NT2/D1 (cell line): ENCODE results near the gene PHC2.

Experiments
- DNase-seq: peaks from one replicate; pipeline ENCODE4 v3.0.0-alpha.2; 2011; ENCODE audit warnings: low read depth, low spot score
- H3K27me3 ChIP-seq: 2 replicates; pipeline ENCODE4 v1.6.0; 2011; ENCODE audit warnings: mild to moderate bottlenecking; ENCODE audit not compliant: insufficient read length, insufficient read depth
- H3K36me3 ChIP-seq: 2 replicates; pipeline ENCODE4 v1.6.1; 2011; ENCODE audit warnings: mild to moderate bottlenecking, low read length, mixed read lengths; ENCODE audit not compliant: insufficient read depth, insufficient read length
- H3K4me1 ChIP-seq: 2 replicates; pipeline ENCODE4 v1.5.1; 2011; ENCODE audit not compliant: insufficient read depth, insufficient read length
- H3K4me3 ChIP-seq: 2 replicates; pipeline ENCODE4 v1.5.1; 2011; ENCODE audit warnings: low read depth; ENCODE audit not compliant: insufficient read length
- H3K9ac ChIP-seq: 2 replicates; pipeline ENCODE4 v1.6.0; 2011; ENCODE audit warnings: low read depth; ENCODE audit not compliant: insufficient read length
- H3K9me3 ChIP-seq: 2 replicates; pipeline ENCODE4 v1.5.1; 2011; ENCODE audit warnings: mild to moderate bottlenecking, low read length; ENCODE audit not compliant: insufficient read depth
- SUZ12 ChIP-seq: IDR thresholded peaks from 2 replicates; pipeline ENCODE4 v1.6.1; 2011; ENCODE audit not compliant: insufficient read length, insufficient read depth; ENCODE audit errors: extremely low read depth
- YY1 ChIP-seq: IDR thresholded peaks from 2 replicates; pipeline ENCODE4 v1.6.1; 2011; ENCODE audit not compliant: insufficient read length, insufficient read depth
- ZNF274 ChIP-seq: IDR thresholded peaks from 2 replicates; pipeline ENCODE4 v1.6.1; 2011; ENCODE audit warnings: mild to moderate bottlenecking, low read depth, low read length

Gene PHC2

DNA sequence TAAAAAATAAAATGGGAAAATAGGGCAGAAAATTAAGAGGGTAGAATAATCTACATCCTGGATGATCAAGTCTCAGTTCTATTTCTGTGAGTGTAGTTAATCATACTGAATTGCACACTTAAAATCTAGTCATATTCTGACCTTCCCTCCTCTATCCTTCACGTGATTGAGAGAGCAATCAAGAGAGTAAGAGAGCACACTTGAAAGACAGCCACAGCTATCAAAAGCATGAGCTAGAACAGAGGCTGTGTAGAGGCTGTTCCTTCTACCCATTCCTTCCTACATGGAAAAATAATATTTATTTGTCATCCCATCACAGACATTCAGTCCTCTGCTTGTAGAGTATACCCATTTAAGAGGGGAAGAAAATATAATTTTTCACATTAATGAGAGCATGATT, 52.4 kb downstream of the PHC2 start:
- H3K4me3 ChIP-seq = no peak overlapping the region
- no peak for TF ChIP-seq ZNF274
- TF ChIP-seq SUZ12 = no peak
- no peak for TF ChIP-seq YY1
- no peaks in the 10 kb centered on the region for H3K36me3 ChIP-seq
- no peaks in the 10 kb centered on the region for H3K27me3 ChIP-seq
- H3K9ac ChIP-seq = no peak overlapping the region
- H3K4me1 ChIP-seq = no peaks in the 10 kb centered on the region
- DNase-seq = no peak
- H3K9me3 ChIP-seq = no peaks in the 10 kb centered on the region

DNA sequence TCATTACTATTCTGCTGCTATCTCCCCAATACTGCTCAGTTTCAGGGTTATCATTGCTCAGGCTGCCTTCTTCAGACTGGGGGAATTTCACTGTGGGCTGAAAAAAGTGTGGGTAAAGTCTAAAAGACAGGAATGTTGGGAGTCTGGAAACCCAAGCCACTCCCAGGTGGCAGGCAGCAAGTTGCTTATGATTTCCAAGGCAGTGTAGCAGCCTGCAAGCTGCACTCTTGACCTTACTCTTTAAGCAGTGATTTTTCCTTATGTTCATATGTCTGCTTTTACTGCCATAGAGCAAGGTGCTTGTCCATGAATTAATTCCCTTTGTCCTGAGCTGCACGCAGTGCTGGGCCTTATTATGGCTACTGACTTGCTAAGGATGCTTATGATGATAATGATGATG, 53.1 kb downstream of the PHC2 start:
- Histone ChIP-seq H3K9ac (no peak overlapping the region), H3K4me3 (no peak overlapping the region), H3K27me3 (no peaks in the 10 kb centered on the region), H3K36me3 (no peaks in the 10 kb centered on the region), H3K4me1 (no peaks in the 10 kb centered on the region), H3K9me3 (no peaks in the 10 kb centered on the region)
- DNase-seq = no peak
- TF ChIP-seq ZNF274 (no peak), YY1 (no peak), SUZ12 (no peak)

DNA sequence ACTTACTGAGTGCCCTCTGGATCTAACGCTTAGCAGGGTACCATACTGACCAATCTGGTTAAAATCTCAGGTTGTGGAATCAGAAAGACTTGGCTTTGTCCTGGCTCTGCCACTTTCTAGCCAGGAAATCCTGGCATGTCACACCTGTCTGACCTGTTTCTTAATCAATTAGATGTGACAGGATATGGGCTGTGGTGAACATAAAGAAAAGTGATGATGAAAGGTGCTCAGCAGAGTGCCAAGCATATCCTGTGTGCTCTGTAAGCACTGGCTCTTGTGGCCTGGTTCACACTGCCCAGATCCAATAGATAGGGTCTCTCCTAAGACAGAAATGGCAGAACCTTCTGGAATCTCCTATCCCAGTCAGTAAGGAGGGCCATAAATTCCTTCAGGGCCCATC, 53.9 kb downstream of the PHC2 start:
- peaks cover 4% of the 10 kb centered on the region for H3K36me3 ChIP-seq
- TF ChIP-seq YY1 (no peak), ZNF274 (no peak), SUZ12 (no peak)
- H3K4me3 ChIP-seq = no peak overlapping the region
- H3K9ac ChIP-seq = no peak overlapping the region
- H3K27me3 ChIP-seq = no peaks in the 10 kb centered on the region
- no peaks in the 10 kb centered on the region for H3K9me3 ChIP-seq
- DNase-seq = no peak
- H3K4me1 ChIP-seq = peaks cover 6% of the 10 kb centered on the region

DNA sequence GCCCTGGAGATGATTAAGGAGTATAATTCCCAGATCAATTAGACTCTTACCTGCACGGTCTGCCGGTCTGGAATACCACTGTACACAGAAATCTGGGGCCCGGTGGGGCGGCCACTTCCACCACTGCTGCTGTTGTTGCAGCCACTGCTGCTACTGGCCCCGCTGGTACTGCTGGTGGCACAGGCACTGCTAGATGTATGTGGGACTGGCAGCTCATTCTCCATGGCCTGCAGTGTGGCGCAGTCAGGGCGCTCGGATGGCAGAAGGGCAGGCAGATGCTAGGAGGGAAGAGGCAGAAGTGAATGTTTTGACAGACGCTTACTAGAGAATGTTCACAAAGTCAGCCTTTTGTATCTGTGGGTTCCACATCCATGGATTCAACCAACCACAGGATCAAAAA, 55.6 kb downstream of the PHC2 start:
- Histone ChIP-seq H3K9me3 (no peaks in the 10 kb centered on the region), H3K9ac (no peak overlapping the region), H3K36me3 (peaks cover 7% of the 10 kb centered on the region), H3K27me3 (no peaks in the 10 kb centered on the region), H3K4me3 (no peak overlapping the region), H3K4me1 (peaks cover 7% of the 10 kb centered on the region)
- TF ChIP-seq YY1 (no peak), SUZ12 (no peak), ZNF274 (no peak)
- no peak for DNase-seq

DNA sequence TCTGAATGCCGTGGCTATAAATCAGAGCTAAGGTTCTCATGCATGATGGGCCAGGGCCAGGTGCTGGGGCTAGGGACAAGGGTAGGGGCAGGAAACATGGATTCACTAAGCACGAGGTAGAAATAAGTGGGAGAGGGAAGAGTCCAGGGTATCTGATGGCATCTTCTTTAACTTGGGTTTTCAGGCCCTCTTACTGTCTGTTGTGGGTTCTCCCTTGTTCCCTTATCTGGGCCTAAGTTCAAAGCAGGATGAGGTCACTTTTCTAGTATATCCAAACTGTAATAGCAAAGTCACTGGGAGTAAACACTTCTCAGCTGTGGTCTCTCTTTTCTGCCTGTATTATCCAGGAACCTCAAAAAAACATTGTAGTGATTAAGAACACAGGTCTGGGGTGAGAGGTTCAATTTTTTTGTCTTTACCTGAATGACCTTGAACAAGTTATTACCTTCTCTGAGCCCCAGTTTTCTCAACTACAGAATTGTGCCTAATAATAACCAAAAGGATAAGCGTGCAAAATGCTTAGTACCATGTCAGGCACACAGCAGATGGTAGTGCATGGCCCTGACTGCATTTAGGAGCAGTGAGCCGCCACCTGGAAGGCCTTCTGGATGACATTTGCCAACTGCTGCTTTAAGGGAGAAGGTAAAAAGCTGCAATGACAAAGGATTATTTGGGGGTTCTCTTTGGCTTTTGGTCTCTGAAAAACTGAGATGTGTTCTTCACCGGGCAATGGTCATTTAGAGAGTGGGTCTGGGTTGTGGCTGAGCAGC, 56.4 kb downstream of the PHC2 start:
- Histone ChIP-seq H3K4me1 (peaks cover 7% of the 10 kb centered on the region), H3K9me3 (no peaks in the 10 kb centered on the region), H3K36me3 (peaks cover 7% of the 10 kb centered on the region), H3K9ac (no peak overlapping the region), H3K4me3 (no peak overlapping the region), H3K27me3 (no peaks in the 10 kb centered on the region)
- no peak for DNase-seq
- no peak for TF ChIP-seq YY1
- TF ChIP-seq ZNF274 = no peak
- no peak for TF ChIP-seq SUZ12

DNA sequence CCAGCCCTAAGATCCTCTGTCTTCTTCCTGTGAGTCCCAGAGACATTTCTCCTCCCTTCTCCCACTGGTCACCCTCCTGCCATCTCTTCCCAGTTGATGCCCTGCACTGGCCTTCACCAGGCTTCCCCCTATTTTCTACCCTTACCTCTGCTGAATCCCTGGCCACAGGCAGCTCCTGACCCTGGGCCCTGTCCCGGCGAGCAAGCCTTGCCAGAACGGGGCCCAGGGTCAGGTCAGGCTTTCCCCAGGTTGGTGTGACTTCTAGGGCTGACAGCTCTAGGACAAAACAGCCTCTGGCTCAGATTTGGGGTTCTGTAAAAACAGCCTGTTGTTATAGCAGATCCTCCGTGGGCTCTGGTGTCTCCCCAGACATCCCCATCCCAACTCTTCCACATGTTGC, 57.3 kb downstream of the PHC2 start:
- TF ChIP-seq ZNF274 (no peak), SUZ12 (no peak), YY1 (no peak)
- H3K36me3 ChIP-seq = peaks cover 10% of the 10 kb centered on the region

DNA sequence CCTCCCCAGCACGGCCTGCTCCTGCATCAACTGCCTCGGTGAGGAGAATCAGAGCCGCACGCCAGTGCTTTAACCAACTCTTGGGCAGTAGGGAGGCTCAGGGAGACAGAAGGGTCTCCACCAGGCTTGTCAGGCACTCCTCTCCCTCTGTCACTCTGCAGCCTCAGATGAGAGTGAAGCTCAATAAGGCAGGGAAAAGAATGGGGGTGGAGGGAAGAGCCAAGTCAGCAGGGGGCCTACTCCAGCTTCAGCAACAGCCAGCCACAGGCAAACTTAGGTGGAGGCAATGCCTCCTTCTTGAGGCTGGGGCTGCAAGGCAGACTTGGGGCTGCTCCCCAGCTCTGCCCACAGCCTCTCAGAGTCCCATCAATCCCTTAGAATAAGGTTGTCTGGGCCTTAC, 58.2 kb downstream of the PHC2 start:
- TF ChIP-seq YY1 (no peak), ZNF274 (no peak), SUZ12 (no peak)
- no peaks in the 10 kb centered on the region for H3K9me3 ChIP-seq
- peaks cover 11% of the 10 kb centered on the region for H3K4me1 ChIP-seq
- no peak overlapping the region for H3K4me3 ChIP-seq
- H3K27me3 ChIP-seq = no peaks in the 10 kb centered on the region
- peaks cover 10% of the 10 kb centered on the region for H3K36me3 ChIP-seq
- DNase-seq = no peak
- H3K9ac ChIP-seq = peak overlapping the region; percentile 37

More for the DNA sequence above, 57.3 kb downstream of the PHC2 start:
- Histone ChIP-seq H3K9me3 (no peaks in the 10 kb centered on the region), H3K9ac (no peak overlapping the region), H3K4me3 (no peak overlapping the region), H3K27me3 (no peaks in the 10 kb centered on the region), H3K4me1 (peaks cover 7% of the 10 kb centered on the region)
- DNase-seq = no peak
